Activated T-helper 17 cell treated with anti-CD3 and anti-CD28 coated beads, Interleukin-2, amount 50 U/mL, for 72 hours (primary cell): ENCODE measurements around the gene VAC14. TPM values are rescaled to one million over a fixed set of nuclear protein-coding genes. Genes with fewer than 3 reads are reported as not detected.
"Not testable (repeated sequence)": the region's sequence is repeated elsewhere in the genome, so short reads cannot be mapped to it uniquely, and the experiment has no call there.

Experiments used
- ATAC-seq: fragments of 150-1000 bp; cut with Tn5 transposase; replicated peaks from 2 replicates; pipeline ENCODE4 v1.10.0; 2021; ENCODE audit warnings: mild to moderate bottlenecking, moderate library complexity
- H3K27ac Mint-ChIP-seq: one replicate; pipeline ENCODE4 v1.8.0; 2022; ENCODE audit warnings: mixed read lengths
- H3K27me3 Mint-ChIP-seq: one replicate; pipeline ENCODE4 v1.8.0; 2022; ENCODE audit warnings: mixed read lengths
- H3K36me3 Mint-ChIP-seq: one replicate; pipeline ENCODE4 v1.8.0; 2022; ENCODE audit warnings: low read depth, mild to moderate bottlenecking, mixed read lengths
- H3K4me1 Mint-ChIP-seq: one replicate; pipeline ENCODE4 v1.8.0; 2022; ENCODE audit warnings: mixed read lengths
- H3K4me3 Mint-ChIP-seq: one replicate; pipeline ENCODE4 v1.8.0; 2022; ENCODE audit warnings: mild to moderate bottlenecking, mixed read lengths
- H3K9me3 Mint-ChIP-seq: one replicate; pipeline ENCODE4 v1.8.0; 2022; ENCODE audit warnings: mixed read lengths
- total RNA-seq, 2 donors: library from RNA; stranded (reverse); gene quantifications; one replicate each; pipeline ENCODE4 v1.2.3, GENCODE V29; 2022

Gene VAC14
- total RNA-seq = 10 to 100 TPM; 22.4 to 34.9 TPM

GRCh38 chr16:70800781-70801480, at the start of gene VAC14:
Gene VAC14, minus strand, starts transcription at chr16:70801158. Its CDS starts 258 bp downstream, at chr16:70800900.
- peak within 1 kb of the TSS; percentile 96 for H3K4me3 Mint-ChIP-seq
- no peaks in the 10 kb centered on the region for H3K9me3 Mint-ChIP-seq
- H3K4me1 Mint-ChIP-seq = peaks cover 13% of the 10 kb centered on the region
- H3K27me3 Mint-ChIP-seq = no peaks in the 10 kb centered on the region
- peaks cover 9% of the 10 kb centered on the region for H3K36me3 Mint-ChIP-seq
- ATAC-seq = peak; percentile 92
- peak within 1 kb of the TSS; percentile 92 for H3K27ac Mint-ChIP-seq

- not testable (repeated sequence) for H3K9me3 Mint-ChIP-seq, H3K27me3 Mint-ChIP-seq, H3K36me3 Mint-ChIP-seq, H3K27ac Mint-ChIP-seq, H3K4me3 Mint-ChIP-seq, H3K4me1 Mint-ChIP-seq, ATAC-seq
Measured at GRCh38 chr16:70823498-70824118, 22.6 kb upstream of the VAC14 start.

- not testable (repeated sequence) for H3K4me1 Mint-ChIP-seq, ATAC-seq, H3K36me3 Mint-ChIP-seq, H3K9me3 Mint-ChIP-seq, H3K27ac Mint-ChIP-seq, H3K27me3 Mint-ChIP-seq, H3K4me3 Mint-ChIP-seq
Measured at GRCh38 chr16:70822734-70823133, 21.8 kb upstream of the VAC14 start.

DNA sequence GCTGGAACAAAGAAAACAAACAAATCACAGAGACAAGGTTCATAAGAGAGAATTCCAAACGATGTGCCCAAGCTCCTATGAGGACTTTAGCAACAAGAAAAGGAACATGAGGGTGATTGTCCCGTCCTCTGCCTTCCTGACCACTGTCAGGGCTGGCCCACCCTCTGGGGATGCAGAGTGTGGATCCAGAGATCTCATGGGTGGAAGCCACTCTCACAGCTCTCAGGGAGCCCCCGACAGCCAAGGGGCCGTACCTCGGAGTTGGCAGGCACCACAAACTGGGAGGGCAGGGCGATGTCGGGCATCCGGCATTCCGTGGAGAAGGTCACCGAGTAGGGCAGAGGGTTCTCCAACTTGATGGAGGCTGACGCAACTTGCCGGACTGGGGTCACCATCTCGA, 17.1 kb upstream of the VAC14 start:
- not testable (repeated sequence) for ATAC-seq, H3K36me3 Mint-ChIP-seq, H3K27ac Mint-ChIP-seq, H3K27me3 Mint-ChIP-seq, H3K4me3 Mint-ChIP-seq, H3K9me3 Mint-ChIP-seq, H3K4me1 Mint-ChIP-seq

- Mint-ChIP-seq H3K27me3 (peaks cover 8% of the 10 kb centered on the region), H3K27ac (no peak overlapping the region), H3K4me1 (no peaks in the 10 kb centered on the region), H3K36me3 (no peaks in the 10 kb centered on the region), H3K9me3 (no peaks in the 10 kb centered on the region), H3K4me3 (no peak overlapping the region)
- no peak for ATAC-seq
Measured at GRCh38 chr16:70809392-70810060, 8.6 kb upstream of the VAC14 start.

DNA sequence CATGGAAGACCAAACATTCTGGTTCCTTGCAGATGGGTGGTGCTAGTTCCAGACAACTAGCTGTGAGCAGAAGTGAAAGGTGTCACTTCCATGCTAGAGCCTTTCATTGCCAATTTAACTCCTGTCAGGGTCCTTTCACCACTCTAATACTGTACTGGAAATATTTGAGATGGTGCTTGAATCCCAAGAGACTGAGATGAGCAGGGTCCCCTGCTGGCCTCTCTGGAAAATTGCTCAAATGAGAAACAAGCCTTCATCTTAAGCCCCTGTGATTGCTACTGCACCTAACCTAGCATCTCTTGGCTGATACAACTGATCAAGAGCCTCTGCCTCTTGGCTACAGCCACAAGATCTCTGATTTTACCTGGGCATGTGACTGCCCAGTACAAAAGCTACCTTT, 7.4 kb upstream of the VAC14 start:
- Mint-ChIP-seq H3K27ac (no peak overlapping the region), H3K27me3 (peaks cover 8% of the 10 kb centered on the region), H3K4me1 (no peaks in the 10 kb centered on the region), H3K36me3 (no peaks in the 10 kb centered on the region), H3K4me3 (no peak overlapping the region), H3K9me3 (no peaks in the 10 kb centered on the region)
- ATAC-seq = no peak

DNA sequence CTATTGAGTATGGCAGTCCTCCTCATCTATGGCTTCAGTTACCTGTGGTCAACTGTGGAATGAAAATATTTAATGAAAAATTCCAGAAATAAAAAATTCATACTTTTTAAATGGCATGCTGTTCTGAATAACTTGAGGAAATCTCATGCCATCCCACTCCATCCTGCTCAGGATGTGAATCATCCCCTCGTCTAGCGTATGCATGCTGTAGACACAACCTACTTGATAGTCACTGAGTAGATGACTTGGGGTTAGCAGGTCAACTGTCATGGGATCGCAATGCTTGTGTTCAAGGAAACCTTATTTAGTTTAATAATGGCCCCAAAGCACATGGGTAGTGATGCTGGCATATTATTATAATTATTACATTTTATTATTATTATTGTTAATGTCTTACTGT, 4.8 kb upstream of the VAC14 start:
- H3K4me1 Mint-ChIP-seq = no peaks in the 10 kb centered on the region
- H3K36me3 Mint-ChIP-seq = no peaks in the 10 kb centered on the region
- peak; percentile 53 for ATAC-seq
- H3K9me3 Mint-ChIP-seq = no peaks in the 10 kb centered on the region
- H3K27me3 Mint-ChIP-seq = peaks cover 8% of the 10 kb centered on the region
- H3K4me3 Mint-ChIP-seq = no peak overlapping the region
- H3K27ac Mint-ChIP-seq = peak overlapping the region; percentile 38

DNA sequence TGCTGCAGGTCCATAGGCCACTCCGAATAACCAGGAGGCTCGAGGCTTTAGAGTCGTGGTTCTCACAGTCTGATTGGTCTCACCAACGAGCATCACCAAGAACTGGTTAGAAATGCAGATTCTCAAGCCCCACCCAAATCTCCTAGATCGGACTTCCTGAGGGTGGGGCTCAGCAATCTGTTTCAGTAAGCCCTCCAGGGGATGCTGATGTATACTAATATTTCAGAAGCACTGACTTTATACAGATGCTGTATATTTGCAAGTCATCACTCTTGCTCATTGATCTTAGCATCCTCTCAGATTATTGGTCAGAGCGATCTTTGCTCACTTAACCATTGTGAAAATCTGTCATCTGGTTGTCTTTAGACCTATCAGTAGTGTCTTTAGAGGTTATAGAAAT, 4.4 kb upstream of the VAC14 start:
- H3K4me1 Mint-ChIP-seq = peaks cover 1% of the 10 kb centered on the region
- H3K4me3 Mint-ChIP-seq = peak overlapping the region; percentile 53
- peak overlapping the region; percentile 38 for H3K27ac Mint-ChIP-seq
- H3K27me3 Mint-ChIP-seq = peaks cover 8% of the 10 kb centered on the region
- no peaks in the 10 kb centered on the region for H3K9me3 Mint-ChIP-seq
- no peaks in the 10 kb centered on the region for H3K36me3 Mint-ChIP-seq
- ATAC-seq = peak; percentile 17

DNA sequence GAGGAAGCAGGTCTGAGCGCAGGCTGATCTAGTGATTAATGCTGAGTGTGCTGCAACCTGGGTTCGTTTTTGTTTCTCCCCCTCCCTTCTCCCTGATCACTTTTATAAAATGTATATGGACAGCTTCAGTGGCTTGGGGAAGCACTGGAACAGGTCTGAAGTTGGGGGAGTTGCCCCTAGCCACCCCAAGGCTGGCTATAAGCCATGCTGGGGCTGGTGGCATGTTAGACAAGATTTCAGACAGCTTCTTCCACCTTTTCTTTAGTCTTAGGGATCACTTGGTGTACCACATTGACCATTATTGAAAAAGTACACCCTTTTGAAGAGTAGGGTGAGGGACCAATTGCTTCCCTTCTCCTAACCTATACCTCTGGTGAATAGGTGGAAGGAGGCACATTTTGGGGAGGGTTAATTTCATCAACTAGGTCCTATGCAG, 3.8 kb upstream of the VAC14 start:
- ATAC-seq = peak; percentile 3
- Mint-ChIP-seq H3K9me3 (no peaks in the 10 kb centered on the region), H3K27ac (peak overlapping the region; percentile 57), H3K36me3 (no peaks in the 10 kb centered on the region), H3K27me3 (peaks cover 3% of the 10 kb centered on the region), H3K4me3 (peak overlapping the region; percentile 53), H3K4me1 (peaks cover 5% of the 10 kb centered on the region)

- peaks cover 8% of the 10 kb centered on the region for H3K4me1 Mint-ChIP-seq
- peak overlapping the region; percentile 57 for H3K27ac Mint-ChIP-seq
- peak overlapping the region; percentile 53 for H3K4me3 Mint-ChIP-seq
- H3K27me3 Mint-ChIP-seq = peaks cover 3% of the 10 kb centered on the region
- H3K9me3 Mint-ChIP-seq = no peaks in the 10 kb centered on the region
- peak; percentile 20 for ATAC-seq
- H3K36me3 Mint-ChIP-seq = no peaks in the 10 kb centered on the region
Measured at GRCh38 chr16:70804153-70804733, 3.3 kb upstream of the VAC14 start.

- H3K4me3 Mint-ChIP-seq = no peak overlapping the region
- no peaks in the 10 kb centered on the region for H3K9me3 Mint-ChIP-seq
- H3K27ac Mint-ChIP-seq = no peak overlapping the region
- no peaks in the 10 kb centered on the region for H3K36me3 Mint-ChIP-seq
- no peak for ATAC-seq
- peaks cover 13% of the 10 kb centered on the region for H3K4me1 Mint-ChIP-seq
- H3K27me3 Mint-ChIP-seq = peaks cover 3% of the 10 kb centered on the region
Measured at GRCh38 chr16:70803319-70803718, 2.4 kb upstream of the VAC14 start.

- Mint-ChIP-seq H3K27ac (peak overlapping the region; percentile 92), H3K36me3 (peaks cover 9% of the 10 kb centered on the region), H3K4me3 (peak overlapping the region; percentile 96), H3K27me3 (peaks cover 1% of the 10 kb centered on the region), H3K4me1 (peaks cover 13% of the 10 kb centered on the region), H3K9me3 (no peaks in the 10 kb centered on the region)
- no peak for ATAC-seq
Measured at GRCh38 chr16:70801611-70802010, 653 bp upstream of the VAC14 start.

- peaks cover 13% of the 10 kb centered on the region for H3K4me1 Mint-ChIP-seq
- H3K27ac Mint-ChIP-seq = peak overlapping the region; percentile 92
- no peaks in the 10 kb centered on the region for H3K9me3 Mint-ChIP-seq
- ATAC-seq = no peak
- peak overlapping the region; percentile 96 for H3K4me3 Mint-ChIP-seq
- H3K36me3 Mint-ChIP-seq = peaks cover 9% of the 10 kb centered on the region
- no peaks in the 10 kb centered on the region for H3K27me3 Mint-ChIP-seq
Measured at GRCh38 chr16:70800311-70800710, 647 bp downstream of the VAC14 start.

- Mint-ChIP-seq H3K4me3 (no peak overlapping the region), H3K27ac (no peak overlapping the region), H3K27me3 (no peaks in the 10 kb centered on the region), H3K4me1 (peaks cover 13% of the 10 kb centered on the region), H3K9me3 (no peaks in the 10 kb centered on the region), H3K36me3 (peaks cover 9% of the 10 kb centered on the region)
- ATAC-seq = no peak
Measured at GRCh38 chr16:70796301-70796700, 4.7 kb downstream of the VAC14 start.
